Activated CD8-positive, alpha-beta T cell treated with anti-CD3 and anti-CD28 coated beads for 36 hours (primary cell): ENCODE results near the gene APPBP2. TPM values are rescaled to one million over a fixed set of nuclear protein-coding genes. Genes with fewer than 3 reads are reported as not detected.

Experiments
- ATAC-seq: fragments of 200-7000 bp; cut with Tn5 transposase; one replicate; pipeline ENCODE4 v1.10.0; 2021; ENCODE audit warnings: mild to moderate bottlenecking, moderate library complexity
- CTCF ChIA-PET: fragments of 350-600 bp; sonication (Branson Sonifier 250); formaldehyde crosslinking; loops from one replicate; lab custom pipeline; 2021; ENCODE audit warnings: antibody characterized with exemption; lab: Charles Lee
- POLR2A ChIA-PET: fragments of 350-600 bp; sonication (Branson Sonifier 250); formaldehyde crosslinking; loops from one replicate; lab custom pipeline; 2021; ENCODE audit warnings: antibody characterized with exemption; lab: Charles Lee
- DNase-seq: peaks from one replicate; pipeline ENCODE4 v3.0.0-alpha.2; 2020
- H3K27ac Mint-ChIP-seq: one replicate; pipeline ENCODE4 v1.8.0; 2021; ENCODE audit warnings: mild to moderate bottlenecking, mixed read lengths
- H3K27me3 Mint-ChIP-seq: one replicate; pipeline ENCODE4 v1.8.0; 2021; ENCODE audit warnings: mixed read lengths
- H3K36me3 Mint-ChIP-seq: one replicate; pipeline ENCODE4 v1.8.0; 2021; ENCODE audit warnings: low read depth, mixed read lengths
- H3K4me1 Mint-ChIP-seq: one replicate; pipeline ENCODE4 v1.8.0; 2021; ENCODE audit warnings: low read depth, mixed read lengths
- H3K4me3 Mint-ChIP-seq: one replicate; pipeline ENCODE4 v1.8.0; 2021; ENCODE audit warnings: mild to moderate bottlenecking, moderate library complexity, mixed read lengths
- H3K9me3 Mint-ChIP-seq: one replicate; pipeline ENCODE4 v1.8.0; 2021; ENCODE audit warnings: mixed read lengths
- intact Hi-C: fragments of 100-400 bp; cut with micrococcal nuclease; formaldehyde crosslinking; loops from one replicate; pipeline ENCODE4 v1.10.0; 2022
- total RNA-seq, 2 experiments: library from RNA; stranded (reverse); gene quantifications; one replicate each; pipeline ENCODE4 v1.2.3, GENCODE V29; 2021
- TF ChIP-seq, protein P1 (sequence below): fragments of 200-600 bp; IDR thresholded peaks from one replicate; pipeline ENCODE4 v1.8.0; 2022; ENCODE audit warnings: antibody characterized with exemption, mild to moderate bottlenecking

Gene APPBP2
- total RNA-seq, 2 experiments from 2014 or later = 22.5 to 22.8 TPM

DNA sequence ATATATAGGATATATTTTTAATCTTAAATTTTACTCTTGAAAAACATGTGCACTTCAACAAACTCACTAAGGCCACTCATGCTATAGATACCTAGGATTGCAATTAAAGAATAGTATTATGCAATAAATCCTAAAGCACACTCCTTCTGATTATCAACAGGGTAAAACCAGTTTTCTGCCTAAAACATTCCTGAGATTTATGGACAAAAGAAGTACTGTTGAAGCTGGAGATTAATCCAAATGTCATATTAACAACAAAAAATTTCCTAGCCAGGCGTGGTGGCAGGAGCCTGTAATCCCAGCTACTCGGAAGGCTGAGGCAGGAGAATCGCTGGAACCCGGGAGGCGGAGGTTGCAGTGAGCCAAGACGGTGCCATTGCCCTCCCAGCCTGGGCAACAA is 82.3 kb downstream of the APPBP2 start:
- Mint-ChIP-seq H3K36me3 (peaks cover 3% of the 10 kb centered on the region), H3K27ac (no peak overlapping the region), H3K4me1 (no peaks in the 10 kb centered on the region), H3K9me3 (no peaks in the 10 kb centered on the region), H3K27me3 (peaks cover 2% of the 10 kb centered on the region), H3K4me3 (no peak overlapping the region)
- no peak for ATAC-seq
- TF ChIP-seq, protein P1, sequence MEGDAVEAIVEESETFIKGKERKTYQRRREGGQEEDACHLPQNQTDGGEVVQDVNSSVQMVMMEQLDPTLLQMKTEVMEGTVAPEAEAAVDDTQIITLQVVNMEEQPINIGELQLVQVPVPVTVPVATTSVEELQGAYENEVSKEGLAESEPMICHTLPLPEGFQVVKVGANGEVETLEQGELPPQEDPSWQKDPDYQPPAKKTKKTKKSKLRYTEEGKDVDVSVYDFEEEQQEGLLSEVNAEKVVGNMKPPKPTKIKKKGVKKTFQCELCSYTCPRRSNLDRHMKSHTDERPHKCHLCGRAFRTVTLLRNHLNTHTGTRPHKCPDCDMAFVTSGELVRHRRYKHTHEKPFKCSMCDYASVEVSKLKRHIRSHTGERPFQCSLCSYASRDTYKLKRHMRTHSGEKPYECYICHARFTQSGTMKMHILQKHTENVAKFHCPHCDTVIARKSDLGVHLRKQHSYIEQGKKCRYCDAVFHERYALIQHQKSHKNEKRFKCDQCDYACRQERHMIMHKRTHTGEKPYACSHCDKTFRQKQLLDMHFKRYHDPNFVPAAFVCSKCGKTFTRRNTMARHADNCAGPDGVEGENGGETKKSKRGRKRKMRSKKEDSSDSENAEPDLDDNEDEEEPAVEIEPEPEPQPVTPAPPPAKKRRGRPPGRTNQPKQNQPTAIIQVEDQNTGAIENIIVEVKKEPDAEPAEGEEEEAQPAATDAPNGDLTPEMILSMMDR = no peak
- CTCF ChIA-PET = no interaction called here
- intact Hi-C loops = no loop called here
- POLR2A ChIA-PET = interaction anchor here (0.7 kb wide), 1 partner anchor 104 kb away, joined by 4 read pairs; no protein-coding TSS in a partner anchor
- DNase-seq = no peak

DNA sequence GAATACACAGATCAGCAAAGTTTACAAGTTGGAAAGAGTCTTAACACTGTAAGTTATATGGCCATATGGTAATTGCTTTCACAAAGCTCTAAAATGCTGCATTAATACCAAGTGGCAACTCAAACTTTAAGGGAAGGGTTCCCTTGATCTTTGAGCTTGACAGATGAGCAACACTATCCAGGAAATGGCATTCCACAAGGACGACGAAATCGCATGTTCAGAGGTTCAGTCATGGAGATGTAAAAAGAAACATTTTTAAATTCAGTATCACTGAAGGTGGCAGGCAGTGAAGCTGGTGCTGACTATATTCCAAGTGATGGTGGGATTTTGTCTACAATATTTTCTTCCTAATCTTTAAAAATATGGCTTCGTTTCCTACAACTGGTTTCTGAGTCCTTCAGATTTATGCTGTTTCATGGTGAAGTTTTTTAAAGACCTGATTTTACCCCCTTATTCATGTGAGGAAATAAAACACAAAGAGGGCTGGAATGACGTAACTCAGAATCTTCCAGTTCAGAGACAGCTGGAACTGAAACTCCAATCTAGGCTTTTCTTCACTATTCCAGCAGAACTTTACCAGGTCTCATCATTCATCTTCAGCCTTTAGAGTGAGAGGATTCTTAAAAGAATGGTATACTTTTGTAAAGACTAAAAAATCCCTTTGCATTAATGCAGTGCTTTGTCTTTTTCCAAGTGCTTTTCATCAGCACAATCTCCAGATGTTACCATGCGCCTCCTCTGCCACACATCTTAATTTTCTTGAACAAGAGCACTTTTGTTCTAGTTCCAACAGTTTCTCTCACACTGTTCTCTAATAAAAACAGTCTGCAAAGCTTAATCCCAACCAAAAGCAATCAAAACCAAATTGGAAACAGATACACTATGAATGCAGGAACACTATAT is 83.5 kb downstream of the APPBP2 start:
- no peaks in the 10 kb centered on the region for H3K4me1 Mint-ChIP-seq
- TF ChIP-seq, protein P1 = no peak
- H3K27ac Mint-ChIP-seq = no peak overlapping the region
- peaks cover 2% of the 10 kb centered on the region for H3K27me3 Mint-ChIP-seq
- POLR2A ChIA-PET = no interaction called here
- H3K9me3 Mint-ChIP-seq = no peaks in the 10 kb centered on the region
- ATAC-seq (no peak), DNase-seq (no peak)
- CTCF ChIA-PET = no interaction called here
- H3K4me3 Mint-ChIP-seq = no peak overlapping the region
- no peaks in the 10 kb centered on the region for H3K36me3 Mint-ChIP-seq
- intact Hi-C loops = no loop called here

DNA sequence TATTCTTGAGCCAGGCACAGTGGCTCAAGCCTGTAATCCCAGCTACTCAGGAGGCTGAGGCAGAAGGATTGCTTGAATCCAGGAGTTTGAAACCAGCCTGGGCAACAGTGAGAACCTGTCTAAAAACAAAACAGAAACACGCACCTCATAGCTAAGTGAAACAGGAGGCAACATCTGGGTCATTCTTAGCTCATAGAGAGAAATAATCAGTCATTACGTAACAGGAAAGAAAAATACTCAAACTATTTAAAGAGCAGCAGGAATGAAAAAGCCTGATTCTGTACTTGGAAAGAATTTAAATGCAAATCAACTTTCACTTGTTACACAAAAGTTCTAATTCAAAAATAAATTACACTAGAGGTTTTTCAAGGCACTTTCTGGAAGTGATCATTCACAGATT is 86.5 kb downstream of the APPBP2 start:
- intact Hi-C loops = loop anchor here (10.0 kb wide), 2 partner anchors 295 to 335 kb away; partner anchors contain the start of gene CA4
- no peak for DNase-seq
- CTCF ChIA-PET = no interaction called here
- Mint-ChIP-seq H3K27me3 (peaks cover 3% of the 10 kb centered on the region), H3K27ac (no peak overlapping the region), H3K9me3 (no peaks in the 10 kb centered on the region), H3K36me3 (no peaks in the 10 kb centered on the region), H3K4me3 (no peak overlapping the region), H3K4me1 (no peaks in the 10 kb centered on the region)
- TF ChIP-seq, protein P1 = no peak
- POLR2A ChIA-PET = no interaction called here
- no peak for ATAC-seq

DNA sequence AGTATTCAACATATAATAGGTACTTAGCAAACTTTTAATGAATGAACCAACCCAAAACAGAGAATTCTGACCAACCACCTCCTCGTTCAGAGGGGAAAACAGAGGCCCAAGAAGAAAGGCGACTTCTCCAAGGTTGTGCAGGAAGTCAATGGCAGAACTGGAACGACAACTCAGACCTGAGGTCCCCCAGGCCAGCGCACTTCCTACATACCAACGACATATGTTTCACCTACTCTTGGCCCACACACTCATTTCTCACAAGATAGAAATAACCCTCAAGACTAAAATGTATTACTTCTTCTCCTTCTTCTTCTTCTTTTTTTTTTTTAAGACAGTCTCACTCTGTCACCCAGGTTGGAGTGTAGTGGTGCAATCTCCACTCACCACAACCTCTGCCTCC is 89.4 kb downstream of the APPBP2 start:
- TF ChIP-seq, protein P1 = no peak
- H3K27ac Mint-ChIP-seq = no peak overlapping the region
- no peaks in the 10 kb centered on the region for H3K36me3 Mint-ChIP-seq
- ChIA-PET CTCF (interaction anchor here (0.7 to 1.0 kb wide), 3 partner anchors 9 to 188 kb away, joined by 3 to 4 read pairs (median 3); no protein-coding TSS in a partner anchor), POLR2A (no interaction called here)
- H3K4me3 Mint-ChIP-seq = no peak overlapping the region
- peaks cover 2% of the 10 kb centered on the region for H3K9me3 Mint-ChIP-seq
- H3K4me1 Mint-ChIP-seq = no peaks in the 10 kb centered on the region
- peaks cover 5% of the 10 kb centered on the region for H3K27me3 Mint-ChIP-seq
- intact Hi-C loops = loop anchor here (10.0 kb wide), 2 partner anchors 292 to 332 kb away; partner anchors contain the start of gene CA4
- DNase-seq = no peak
- ATAC-seq = no peak
